SKM-1 (cell line): Measurements from ENCODE around the gene BIRC5.
"Not testable (repeated sequence)": the region's sequence is repeated elsewhere in the genome, so short reads cannot be mapped to it uniquely, and the experiment has no call there.

ENCODE experiments used
- DNase-seq: peaks from one replicate; lab custom pipeline; 2025; ENCODE audit not compliant: unreplicated experiment; lab: John Stamatoyannopoulos, UW

BIRC5 gene

GRCh38 chr17:78238823-78239488, 24.9 kb downstream of the BIRC5 start:
- DNase-seq = no peak

- DNase-seq = no peak
Measured at GRCh38 chr17:78239489-78239931, 25.5 kb downstream of the BIRC5 start.

- DNase-seq = no peak
Measured at GRCh38 chr17:78240012-78240655, 26.1 kb downstream of the BIRC5 start.

GRCh38 chr17:78240839-78241238, 26.8 kb downstream of the BIRC5 start:
- no peak for DNase-seq

- DNase-seq = no peak
Measured at GRCh38 chr17:78241277-78242023, 27.4 kb downstream of the BIRC5 start.

- peak; percentile 64 for DNase-seq
Measured at GRCh38 chr17:78242024-78242742, 28.1 kb downstream of the BIRC5 start.

- DNase-seq = no peak
Measured at GRCh38 chr17:78247304-78247703, 33.3 kb downstream of the BIRC5 start.

GRCh38 chr17:78248051-78248914, 34.2 kb downstream of the BIRC5 start:
- DNase-seq = no peak

- no peak for DNase-seq
Measured at GRCh38 chr17:78249074-78249817, 35.2 kb downstream of the BIRC5 start.

GRCh38 chr17:78249818-78250806, 36.1 kb downstream of the BIRC5 start:
- no peak for DNase-seq

GRCh38 chr17:78250891-78251772, 37.1 kb downstream of the BIRC5 start:
- DNase-seq = peak; percentile 53

- DNase-seq = no peak
Measured at GRCh38 chr17:78251773-78252103, 37.7 kb downstream of the BIRC5 start.

- DNase-seq = no peak
Measured at GRCh38 chr17:78252111-78252634, 38.1 kb downstream of the BIRC5 start.

GRCh38 chr17:78252701-78253635, 38.9 kb downstream of the BIRC5 start:
- DNase-seq = no peak

GRCh38 chr17:78253636-78253945, 39.5 kb downstream of the BIRC5 start:
- not testable (repeated sequence) for DNase-seq

GRCh38 chr17:78253946-78254672, 40.1 kb downstream of the BIRC5 start:
- peak; percentile 65 for DNase-seq
